NOMO-1 treated with dmso at 0.1 percent for 144 hours (cell line): ENCODE measurements around the gene RAPGEF2.

ENCODE experiments used
- DNase-seq: peaks from one replicate; lab custom pipeline; 2025; ENCODE audit not compliant: unreplicated experiment; lab: John Stamatoyannopoulos, UW

Gene RAPGEF2

GRCh38 chr4:159190651-159191050 is 87.8 kb downstream of the RAPGEF2 start:
- no peak for DNase-seq

DNA sequence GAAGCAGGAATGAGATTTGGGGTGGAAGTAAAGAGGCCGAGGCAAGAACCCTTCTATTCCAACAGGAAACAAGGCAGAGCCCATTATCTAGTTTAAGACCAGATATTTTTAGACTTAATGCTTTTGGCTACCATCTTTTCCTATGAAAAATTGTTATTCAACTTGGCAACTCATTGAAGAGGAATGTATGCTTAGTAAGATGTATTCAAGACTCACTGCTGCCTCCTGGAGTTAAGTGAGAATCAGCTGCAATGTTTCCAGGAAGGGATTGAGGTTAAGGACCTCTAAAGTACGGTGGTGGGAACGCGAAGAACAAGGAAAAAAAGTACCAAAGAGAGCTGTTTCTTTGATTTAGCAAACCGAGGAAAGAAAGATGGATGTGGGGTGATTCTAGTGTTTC is 89.1 kb downstream of the RAPGEF2 start:
- DNase-seq: no peak

DNA sequence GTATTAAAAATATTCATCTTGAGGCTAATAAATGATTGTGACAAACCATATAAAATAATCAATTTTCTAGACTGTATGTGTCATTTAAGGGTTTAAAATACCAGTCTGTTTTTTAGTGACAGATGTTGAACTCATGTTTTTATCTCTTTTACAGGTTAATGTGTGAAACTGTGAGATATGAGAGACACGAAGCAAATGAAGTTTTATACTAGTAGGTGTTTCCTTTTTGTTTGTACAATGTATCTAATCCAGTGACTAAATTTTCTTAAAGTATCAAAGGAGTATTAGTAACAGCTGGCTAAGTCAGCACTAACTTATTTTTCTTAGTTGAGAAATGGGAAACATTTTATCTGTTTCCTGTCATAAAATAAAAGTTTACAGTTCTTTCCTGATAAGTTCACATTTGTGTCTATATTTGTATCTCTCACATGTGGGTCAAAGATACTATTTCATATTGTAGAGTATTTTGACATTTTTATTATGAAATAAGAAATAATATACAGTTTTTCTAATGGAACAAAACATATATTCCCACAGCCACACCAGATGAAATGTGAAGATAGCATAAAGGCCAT is 90.3 kb downstream of the RAPGEF2 start:
- DNase-seq: no peak

- no peak for DNase-seq
These were observed 92.5 kb downstream of the RAPGEF2 start for GRCh38 chr4:159195361-159195769.

- DNase-seq: no peak
These were observed 94.5 kb downstream of the RAPGEF2 start for GRCh38 chr4:159197260-159197884.

DNA sequence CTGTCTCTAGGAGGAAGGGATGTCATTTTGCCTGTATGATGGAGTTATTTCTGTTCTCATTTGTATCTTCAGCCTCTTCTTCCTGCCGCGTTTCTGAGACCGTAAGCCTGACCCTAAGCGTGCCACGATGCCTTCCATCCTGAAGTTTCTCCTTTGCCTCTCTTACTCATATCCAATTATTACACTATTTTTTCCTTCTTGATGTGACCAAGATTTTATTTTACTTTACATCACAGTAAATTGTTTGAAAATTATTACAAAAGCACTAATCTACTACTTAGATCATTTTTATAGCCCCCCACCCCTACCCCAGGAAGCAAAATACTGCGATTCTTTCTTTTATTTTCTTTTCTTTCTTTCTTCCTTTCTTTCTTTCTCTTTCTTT is 95.0 kb downstream of the RAPGEF2 start:
- no peak for DNase-seq

GRCh38 chr4:159199826-159200225 is 96.9 kb downstream of the RAPGEF2 start:
- DNase-seq: no peak

GRCh38 chr4:159201168-159201567 is 98.3 kb downstream of the RAPGEF2 start:
- DNase-seq: no peak

DNA sequence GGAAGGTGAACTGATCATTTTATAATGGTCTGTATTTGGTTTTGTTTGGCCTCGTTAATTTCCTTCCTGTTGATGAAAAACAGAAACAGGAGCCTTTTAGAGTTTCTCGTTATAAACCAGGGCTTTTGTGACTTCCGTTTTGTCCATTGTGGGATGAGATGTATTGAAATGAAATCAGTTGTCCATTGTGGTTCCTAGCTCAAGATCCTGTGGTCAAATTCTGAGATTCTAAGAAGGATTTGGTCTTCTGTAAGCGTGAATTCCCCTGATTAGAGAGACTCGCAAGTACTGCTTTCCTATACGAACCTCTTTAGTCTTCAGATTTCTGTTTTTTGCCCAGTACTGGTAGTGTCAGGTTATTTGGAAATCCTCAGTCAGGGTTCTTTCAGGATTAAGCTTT is 101.7 kb downstream of the RAPGEF2 start:
- no peak for DNase-seq

DNA sequence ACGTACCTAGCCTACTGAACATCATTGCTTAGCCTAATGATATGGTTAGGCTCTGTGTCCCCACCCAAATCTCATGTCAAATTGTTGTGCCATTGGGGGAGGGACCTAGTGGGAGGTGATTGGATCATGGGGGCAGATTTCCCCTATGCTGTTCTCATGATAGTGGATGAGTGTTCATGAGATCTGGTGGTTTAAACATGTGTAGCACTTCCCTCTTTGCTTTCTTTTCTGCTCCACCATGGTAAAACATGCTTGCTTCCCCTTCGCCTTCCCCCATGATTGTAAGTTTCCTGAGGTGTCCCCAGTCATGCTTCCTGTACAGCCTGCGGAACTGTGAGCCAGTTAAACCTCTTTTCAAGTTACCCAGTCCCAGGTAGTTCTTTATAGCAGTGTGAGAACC is 102.6 kb downstream of the RAPGEF2 start:
- DNase-seq: no peak

DNA sequence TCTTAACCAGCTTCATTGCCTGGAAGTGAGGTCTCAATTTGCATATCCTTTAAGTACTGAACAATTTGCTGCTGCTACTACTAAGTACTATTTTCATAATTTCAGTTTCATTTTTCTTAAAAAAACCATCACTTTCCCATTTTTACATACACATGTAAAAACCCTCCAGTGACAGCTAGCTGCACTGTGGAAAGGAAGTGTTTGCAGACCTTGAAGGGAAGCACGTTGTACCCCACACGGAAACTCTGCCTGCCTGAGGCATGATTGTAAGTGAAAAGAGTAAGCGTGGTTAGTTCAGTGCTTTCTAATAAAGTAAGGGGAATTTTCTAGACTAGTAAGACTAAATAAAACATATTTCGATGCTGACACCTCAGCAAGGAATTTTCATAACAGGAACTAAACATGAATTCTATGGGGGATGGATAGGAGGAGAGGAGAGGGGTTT is 103.6 kb downstream of the RAPGEF2 start:
- DNase-seq: no peak

DNA sequence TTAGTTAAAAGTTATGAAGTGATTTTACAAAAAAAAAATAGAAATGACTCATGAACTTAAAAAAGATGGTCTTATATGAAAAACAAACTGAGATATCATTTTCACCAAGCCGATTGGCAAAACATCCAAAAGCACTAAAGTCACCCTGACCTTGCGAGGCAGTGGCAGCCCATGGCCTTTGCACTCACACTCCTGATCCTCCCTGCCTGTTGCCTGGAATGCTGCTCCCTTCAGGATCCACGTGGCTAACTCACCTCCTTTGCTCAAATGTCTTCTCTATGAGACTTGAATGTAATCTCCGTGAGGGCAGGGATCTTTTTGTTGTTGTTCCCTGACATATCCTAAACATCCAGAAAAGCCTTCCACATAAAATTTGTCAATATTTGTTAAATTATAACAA is 106.4 kb downstream of the RAPGEF2 start:
- no peak for DNase-seq

- no peak for DNase-seq
These were observed 108.1 kb downstream of the RAPGEF2 start for GRCh38 chr4:159210975-159211374.

DNA sequence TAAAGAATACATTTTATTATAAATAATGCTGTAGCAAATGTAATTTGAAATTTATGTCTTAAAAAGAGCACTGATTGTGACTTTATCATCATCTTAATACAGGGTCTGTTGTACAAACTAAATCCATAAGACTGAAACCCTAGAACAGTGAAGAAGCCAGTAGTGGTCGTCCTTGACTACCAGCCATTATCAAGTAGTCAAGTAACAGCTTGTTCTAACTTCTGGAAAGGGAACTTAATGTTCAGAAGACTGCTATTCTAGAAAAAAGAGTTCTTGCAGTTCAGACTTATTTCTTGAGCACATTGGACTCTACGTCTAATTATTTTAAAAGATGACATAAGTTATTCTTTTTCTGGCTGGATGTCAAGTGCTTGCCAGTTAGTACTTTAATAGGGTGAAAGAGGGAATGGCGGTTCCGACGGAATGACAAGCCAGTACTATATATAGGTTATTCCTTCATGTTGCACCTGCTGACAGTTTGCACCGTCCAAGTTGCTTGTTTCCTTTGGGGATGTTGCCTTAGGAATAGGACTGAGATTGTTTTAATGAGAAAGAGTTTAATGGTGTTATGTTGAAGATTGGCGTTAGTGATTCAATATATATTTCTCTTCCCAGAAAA is 109.9 kb downstream of the RAPGEF2 start:
- DNase-seq: no peak

DNA sequence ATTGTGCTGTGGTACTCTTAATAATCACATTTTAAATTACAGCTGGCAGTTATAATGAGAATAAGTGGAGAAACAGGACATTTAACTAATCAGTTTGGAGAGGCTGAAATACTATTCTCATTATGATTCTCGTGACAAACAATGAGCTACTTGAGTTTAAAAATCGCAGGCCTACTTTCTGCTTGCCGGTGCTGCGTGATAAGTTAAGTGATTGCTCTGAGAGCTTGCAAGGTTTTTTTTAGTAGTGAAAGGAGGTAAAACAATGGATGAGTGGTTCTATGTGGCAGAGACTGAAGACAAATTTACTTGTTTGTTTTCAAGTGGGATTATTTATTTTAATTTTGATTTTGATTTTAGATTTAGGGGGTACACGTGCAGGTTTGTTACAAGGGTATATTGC is 114.0 kb downstream of the RAPGEF2 start:
- DNase-seq: no peak

- no peak for DNase-seq
These were observed 117.0 kb downstream of the RAPGEF2 start for GRCh38 chr4:159219862-159220261.

DNA sequence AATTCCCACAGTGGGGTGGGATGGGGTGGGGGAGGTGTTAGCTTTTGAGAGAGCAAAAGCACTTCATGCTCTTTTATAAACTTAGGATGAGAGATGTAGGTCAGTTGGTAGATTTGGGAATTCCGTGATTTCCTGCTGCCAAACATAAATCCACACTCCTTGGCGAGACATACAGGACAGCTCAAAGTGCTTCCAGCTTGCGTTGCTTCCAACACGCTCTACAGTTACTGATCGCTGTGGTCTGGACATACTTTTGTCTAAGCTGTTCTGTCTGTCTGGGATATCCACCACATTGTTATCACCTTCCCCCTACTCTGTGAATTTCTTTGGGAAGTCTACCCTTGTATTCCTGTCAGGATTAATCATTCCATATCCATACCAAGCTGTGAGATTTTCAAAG is 117.5 kb downstream of the RAPGEF2 start:
- no peak for DNase-seq

- no peak for DNase-seq
These were observed 118.4 kb downstream of the RAPGEF2 start for GRCh38 chr4:159221280-159221679.

DNA sequence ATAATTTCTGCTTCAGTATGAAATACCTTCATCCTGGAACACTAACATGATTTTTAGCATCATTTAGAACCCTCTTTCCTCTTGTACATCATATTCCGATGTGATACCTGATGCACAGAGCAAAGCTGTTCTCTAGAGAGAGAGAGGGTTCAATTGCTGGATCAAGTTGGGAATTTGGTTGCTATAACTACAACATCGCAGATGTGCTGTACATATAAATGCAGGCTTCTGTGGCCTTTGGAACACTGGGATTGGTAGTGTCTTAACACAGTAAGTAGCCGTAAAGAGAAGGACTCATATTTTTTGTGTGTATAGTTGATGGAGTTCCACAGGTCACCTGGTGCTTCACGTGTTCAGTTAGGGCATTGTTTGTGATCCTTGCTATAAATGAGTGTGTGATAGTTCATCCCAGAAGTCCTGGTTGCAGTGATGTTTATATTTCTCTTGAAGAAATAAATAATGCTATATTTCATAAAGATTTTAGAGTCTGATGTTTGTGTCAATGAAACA is 119.2 kb downstream of the RAPGEF2 start:
- DNase-seq: no peak

- no peak for DNase-seq
These were observed 121.5 kb downstream of the RAPGEF2 start for GRCh38 chr4:159224408-159224807.

DNA sequence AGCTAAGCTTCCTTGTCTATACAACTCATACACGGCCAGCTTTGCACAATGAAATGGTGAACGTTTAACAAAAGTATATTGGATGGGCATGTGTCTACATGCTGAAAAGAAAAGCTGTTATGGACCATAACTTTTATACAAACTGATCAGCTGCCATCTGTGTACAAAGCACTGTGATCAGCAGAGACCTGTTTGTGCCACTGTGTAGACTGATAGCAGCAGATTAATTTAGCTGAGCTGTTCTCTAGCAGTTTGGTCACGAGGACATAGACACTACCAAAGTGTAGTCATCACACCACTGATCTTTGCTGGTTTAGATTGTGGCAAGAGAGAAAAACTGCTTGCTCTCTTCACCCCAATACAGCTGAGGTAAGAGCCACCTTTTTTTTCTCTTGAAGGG is 124.5 kb downstream of the RAPGEF2 start:
- no peak for DNase-seq

DNA sequence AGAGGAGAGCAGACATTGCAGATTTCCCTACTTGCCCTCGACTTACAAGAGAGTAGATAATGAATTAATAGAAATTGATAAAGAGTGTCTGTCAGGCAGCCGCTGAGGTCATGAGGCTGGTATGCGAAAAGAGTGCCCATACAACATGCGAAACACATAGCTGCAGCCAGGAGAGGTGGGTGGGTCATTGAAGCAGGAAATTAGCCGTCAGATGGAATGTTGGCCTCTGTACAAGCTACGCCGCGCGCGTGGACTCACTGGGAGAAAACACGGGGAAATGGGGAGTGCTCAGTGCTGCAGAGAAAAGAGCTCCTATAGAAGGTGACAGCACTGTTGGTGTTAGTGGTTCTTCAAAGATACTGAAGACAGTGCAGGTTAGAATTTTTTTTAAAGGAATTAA is 125.1 kb downstream of the RAPGEF2 start:
- DNase-seq: no peak

- DNase-seq: no peak
These were observed 126.3 kb downstream of the RAPGEF2 start for GRCh38 chr4:159229164-159229563.
